Measurements from ENCODE around the gene TSPYL6. TPM values are rescaled to one million over a fixed set of nuclear protein-coding genes. Genes with fewer than 3 reads are reported as not detected.

TSPYL6 gene
- total and polyA plus RNA-seq, 2 donors (not counting 3 experiments of a cell fraction or from before 2014, with no cell fraction given): 0.03 TPM; not detected in 1

Other genes starting within 250 kb of the TSPYL6 start
- gene ACYP2, start 140.6 kb downstream of the TSPYL6 start, total RNA-seq: 5.8 and 7.9 TPM in 2 replicates
- gene ACYP2, start 140.6 kb downstream of the TSPYL6 start, polyA plus RNA-seq: 3.4 and 3.9 TPM in 2 replicates
- 320 and 328 TPM in 2 replicates for gene SPTBN1, start 200.1 kb upstream of the TSPYL6 start, total RNA-seq
- gene SPTBN1, start 200.1 kb upstream of the TSPYL6 start, polyA plus RNA-seq: 49.1 and 63.3 TPM in 2 replicates